Activated CD8-positive, alpha-beta memory T cell treated with anti-CD3 and anti-CD28 coated beads, Interleukin-2, amount 50 U/mL, for 4 hours (primary cell): ENCODE measurements around the gene IL31.
"Not testable (repeated sequence)": the region's sequence is repeated elsewhere in the genome, so short reads cannot be mapped to it uniquely, and the experiment has no call there.

Experiments used
- DNase-seq: peaks from one replicate; pipeline ENCODE4 v3.0.0-alpha.2; 2020

The IL31 gene

DNA sequence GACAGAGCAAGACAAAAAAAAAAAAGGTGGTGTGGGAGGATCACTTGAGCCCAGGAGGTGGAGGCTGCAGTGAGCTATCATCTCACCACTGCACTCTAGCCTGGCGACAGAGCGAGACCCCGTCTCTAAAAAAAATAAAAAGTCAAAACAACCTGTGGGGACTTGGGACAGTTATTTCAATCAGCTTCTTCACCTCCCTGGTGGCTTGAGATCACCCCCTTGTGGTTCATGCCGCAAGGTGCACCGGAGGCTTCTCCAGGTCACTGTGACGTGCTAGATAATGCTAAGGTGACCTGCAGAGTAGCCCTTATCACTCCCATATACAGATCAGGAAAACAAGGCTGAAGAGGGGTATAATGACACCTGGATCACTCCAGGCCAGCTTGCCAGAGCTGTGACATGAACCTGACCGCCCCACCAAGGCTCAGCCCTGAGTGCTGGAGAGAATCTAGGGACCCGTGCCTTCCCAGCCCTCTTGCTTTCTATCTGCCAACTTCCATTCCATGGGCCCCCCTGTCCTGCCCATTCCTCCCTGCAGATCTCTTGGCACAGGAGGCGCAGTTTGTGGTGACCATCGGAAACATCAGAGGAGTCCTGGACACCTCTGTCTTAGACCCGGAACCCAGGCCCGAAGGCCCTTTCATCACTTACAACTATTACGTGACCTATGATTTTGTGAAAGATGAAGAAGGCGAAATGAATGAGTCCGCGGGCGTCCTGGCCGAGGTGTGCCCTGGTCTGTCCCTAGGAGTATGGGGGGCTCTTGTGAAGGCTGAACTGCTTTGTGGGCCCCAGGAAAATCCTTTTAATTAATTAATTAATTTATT lies 17.0 kb upstream of the IL31 start:
- peak; percentile 69 for DNase-seq

DNA sequence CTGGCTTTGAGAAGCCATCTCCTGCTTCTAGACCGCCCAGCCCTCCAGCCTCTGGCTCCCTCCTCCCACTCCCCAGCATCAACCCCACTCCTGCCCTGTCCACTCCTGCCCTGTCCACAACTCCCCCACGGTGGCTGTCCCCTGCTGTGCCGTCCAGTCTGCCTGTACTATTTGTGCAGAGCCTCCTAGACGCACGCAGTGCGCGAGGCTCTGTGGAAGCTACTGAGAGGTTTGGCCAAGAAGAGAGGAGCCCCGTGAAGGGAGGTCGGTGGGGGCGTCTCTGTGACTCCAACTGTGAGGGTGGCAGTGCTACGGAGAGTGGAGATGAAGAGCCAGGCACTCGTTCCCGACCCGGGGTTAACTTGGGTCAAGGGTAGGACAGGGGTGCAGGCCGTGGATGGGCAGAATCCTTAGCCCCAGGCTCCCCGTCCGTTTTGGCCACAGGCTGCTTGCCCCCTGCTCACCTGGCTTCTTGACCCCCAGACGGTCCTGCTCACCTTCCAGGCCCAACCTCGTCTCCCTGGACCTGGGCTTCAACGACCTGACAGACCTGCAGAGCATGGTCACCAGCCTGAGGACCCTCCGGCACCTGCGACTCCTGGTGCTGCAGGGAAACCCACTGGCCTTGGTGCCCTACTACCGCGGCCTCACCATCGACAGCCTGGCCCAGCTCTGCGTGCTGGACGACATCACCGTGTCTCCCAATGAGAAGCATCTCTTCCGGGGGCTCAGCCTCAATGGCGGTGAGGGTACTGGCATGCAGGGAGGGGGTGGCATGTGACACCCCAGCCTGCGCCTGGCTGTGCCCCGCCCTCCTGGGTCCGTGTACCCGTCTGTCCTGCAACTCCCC lies 15.8 kb upstream of the IL31 start:
- no peak for DNase-seq

DNA sequence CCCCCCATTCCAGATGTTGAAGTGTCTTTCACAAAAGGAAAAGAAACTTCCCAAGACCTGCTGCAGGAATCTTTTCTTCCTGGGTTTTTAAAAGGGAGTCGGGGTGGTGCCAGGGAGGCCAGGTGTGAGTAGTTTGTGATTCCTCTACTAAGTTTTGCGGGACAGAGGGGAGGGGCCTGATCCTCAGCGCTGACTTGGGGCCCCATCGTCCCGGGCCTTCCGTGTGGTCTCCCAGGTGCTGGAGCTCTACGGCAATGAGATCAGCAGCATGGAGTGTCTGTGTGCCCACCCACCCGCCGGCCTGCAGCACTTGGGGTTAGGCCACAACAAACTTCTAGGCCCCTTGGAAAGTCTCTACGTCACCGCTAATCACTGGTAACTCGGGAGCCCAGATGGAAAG lies 13.4 kb upstream of the IL31 start:
- DNase-seq: no peak

GRCh38 chr12:122185494-122186082 lies 11.6 kb upstream of the IL31 start:
- DNase-seq: no peak

DNA sequence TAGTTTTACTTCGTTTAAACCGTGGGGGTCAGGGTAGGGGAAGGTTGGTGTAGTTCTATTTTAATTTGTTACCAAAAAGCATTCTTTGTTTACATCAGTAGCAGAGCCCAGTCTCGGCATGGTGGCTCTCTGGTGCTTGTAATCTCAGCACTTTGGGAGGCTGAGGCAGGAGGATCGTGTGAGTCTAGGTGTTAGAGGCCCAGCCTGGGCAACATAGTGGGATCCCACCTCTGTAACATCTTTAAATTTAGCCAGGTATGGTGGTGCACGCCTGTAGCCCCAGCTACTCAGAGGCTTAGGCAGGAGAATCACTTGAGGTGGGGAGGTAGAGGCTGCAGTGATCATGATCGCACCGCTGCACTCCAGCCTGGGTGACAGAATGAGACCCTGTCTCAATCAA lies 11.1 kb upstream of the IL31 start:
- DNase-seq: no peak

- DNase-seq: no peak
Measured at GRCh38 chr12:122184517-122184916, 10.5 kb upstream of the IL31 start.

- DNase-seq: no peak
Measured at GRCh38 chr12:122183588-122183940, 9.5 kb upstream of the IL31 start.

- peak; percentile 32 for DNase-seq
Measured at GRCh38 chr12:122182887-122183587, 9.0 kb upstream of the IL31 start, which contains the start of gene LRRC43. LRRC43 (plus strand) TSS chr12:122183123; CDS start chr12:122183145, 22 bp downstream.

GRCh38 chr12:122176473-122176872 lies 2.5 kb upstream of the IL31 start:
- DNase-seq: not testable (repeated sequence)

DNA sequence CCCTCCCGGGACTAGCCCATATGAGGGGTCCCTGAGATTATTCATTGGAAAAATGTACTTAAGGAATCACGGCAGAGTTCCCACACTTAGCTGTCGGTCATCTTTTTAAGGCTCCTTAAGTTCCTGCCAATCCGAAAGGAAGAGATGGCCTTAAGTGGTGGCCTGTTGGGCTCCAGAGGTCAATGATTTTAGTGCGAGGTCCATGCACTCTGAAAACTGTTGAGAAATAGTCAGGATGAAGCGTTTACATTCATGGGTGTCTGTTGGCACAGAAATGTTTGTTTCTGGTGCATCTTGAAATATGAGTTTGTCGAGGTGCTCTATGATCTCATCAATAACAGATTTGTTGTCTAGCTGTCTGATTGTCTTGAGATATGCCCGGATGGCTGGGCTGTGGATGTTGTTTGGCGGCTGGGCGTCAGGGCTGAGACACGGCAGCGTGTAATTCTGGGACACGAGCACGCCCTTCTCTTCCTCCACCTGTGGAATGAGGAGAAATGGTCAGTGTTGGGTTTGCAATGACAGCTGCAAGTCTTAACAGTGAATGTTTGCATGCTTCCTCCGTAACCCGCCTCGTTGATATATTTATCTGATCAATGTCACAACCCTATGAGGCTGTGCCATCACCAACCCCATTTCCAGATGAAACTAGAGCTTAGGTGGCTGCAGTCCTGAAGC lies 1.6 kb downstream of the IL31 start:
- DNase-seq: no peak

GRCh38 chr12:122171399-122171798 lies 2.6 kb downstream of the IL31 start:
- DNase-seq: no peak

- no peak for DNase-seq
Measured at GRCh38 chr12:122168492-122168891, 5.5 kb downstream of the IL31 start.

- DNase-seq: no peak
Measured at GRCh38 chr12:122167356-122167925, 6.6 kb downstream of the IL31 start.

GRCh38 chr12:122166422-122167349 lies 7.3 kb downstream of the IL31 start:
- DNase-seq: peak; percentile 30

DNA sequence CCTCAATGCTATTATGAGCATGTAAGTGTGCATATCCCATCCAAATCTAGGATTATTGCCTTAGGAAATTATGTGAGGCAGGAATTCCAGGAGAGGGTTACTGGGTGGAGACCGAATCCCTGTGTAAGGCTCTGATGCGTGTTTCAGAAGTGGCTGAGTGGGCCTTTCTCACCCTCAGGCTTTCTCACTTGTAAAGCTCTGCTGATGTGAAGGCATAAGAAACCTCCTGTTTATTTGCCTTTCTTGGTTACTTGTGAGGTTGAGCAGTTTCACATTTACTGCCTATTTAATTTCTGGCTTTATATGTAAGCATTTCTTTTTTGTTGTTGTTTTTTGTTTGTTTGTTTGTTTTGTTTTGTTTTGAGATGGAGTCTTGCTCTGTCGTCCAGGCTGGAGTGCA lies 11.0 kb downstream of the IL31 start:
- no peak for DNase-seq

DNA sequence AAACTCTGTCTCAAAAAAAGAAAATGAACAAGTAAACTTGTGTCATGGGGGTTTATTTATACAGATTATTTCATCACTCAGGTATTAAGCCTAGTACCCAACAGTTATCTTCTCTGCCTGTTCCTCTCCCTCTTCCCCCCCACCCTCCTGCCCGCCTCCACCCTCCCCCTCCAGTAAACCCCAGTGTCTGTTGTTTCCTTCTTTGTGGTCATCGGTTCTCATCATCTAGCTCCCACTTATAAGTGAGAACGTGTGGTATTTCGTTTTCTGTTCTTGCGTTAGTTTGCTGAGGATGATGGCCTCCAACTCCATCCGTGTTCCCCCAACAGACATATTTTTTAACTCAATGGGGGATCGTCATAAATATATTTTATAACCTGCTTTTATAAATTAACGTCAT lies 12.3 kb downstream of the IL31 start:
- no peak for DNase-seq

GRCh38 chr12:122160761-122161160 lies 13.3 kb downstream of the IL31 start:
- no peak for DNase-seq

GRCh38 chr12:122159882-122160281 lies 14.1 kb downstream of the IL31 start:
- no peak for DNase-seq

DNA sequence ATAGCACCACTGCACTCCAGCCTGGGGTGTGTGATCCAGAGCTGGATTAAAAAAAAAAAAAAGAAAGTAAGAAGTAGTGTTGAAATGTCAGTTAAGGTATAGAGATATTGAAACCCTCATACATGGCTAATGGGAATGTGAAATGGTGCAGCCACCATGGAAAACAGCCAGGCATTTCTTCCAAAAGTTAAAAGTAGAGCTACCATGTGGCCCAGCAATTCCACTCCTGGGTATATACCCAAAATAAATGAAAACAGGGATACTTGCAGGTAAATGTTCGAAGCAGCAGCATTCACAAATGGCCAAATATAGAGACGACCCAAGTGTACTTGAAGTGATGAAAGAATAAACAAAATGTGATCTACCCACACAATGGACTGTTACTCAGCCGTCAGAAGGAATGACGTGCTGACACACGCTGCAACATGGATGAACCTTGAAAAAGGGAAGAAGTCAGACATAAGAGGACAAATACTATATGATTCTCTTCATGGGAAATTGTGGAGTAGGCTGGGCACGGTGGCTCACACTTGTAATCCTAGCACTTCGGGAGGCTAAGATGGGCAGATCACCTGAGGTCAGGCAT lies 15.2 kb downstream of the IL31 start:
- DNase-seq: no peak

DNA sequence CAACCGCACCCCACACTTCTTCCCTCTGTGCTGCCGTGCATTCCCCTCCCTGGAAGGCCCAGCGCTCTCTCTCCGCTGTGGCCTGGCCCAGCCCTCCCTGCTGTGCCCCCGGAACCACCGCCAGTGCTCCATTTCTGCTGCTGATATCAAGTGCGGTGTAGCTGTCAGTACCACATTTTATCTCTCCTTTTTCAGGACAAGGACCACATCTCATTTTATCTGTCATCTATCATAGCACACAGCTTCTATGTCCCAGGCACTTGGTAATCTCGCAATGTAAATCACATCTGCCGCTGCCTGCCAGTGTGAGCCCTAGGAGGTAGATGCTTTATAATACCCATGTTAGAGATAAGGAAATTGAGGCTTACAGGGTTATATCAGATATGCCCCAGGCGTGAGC lies 18.3 kb downstream of the IL31 start:
- no peak for DNase-seq

DNA sequence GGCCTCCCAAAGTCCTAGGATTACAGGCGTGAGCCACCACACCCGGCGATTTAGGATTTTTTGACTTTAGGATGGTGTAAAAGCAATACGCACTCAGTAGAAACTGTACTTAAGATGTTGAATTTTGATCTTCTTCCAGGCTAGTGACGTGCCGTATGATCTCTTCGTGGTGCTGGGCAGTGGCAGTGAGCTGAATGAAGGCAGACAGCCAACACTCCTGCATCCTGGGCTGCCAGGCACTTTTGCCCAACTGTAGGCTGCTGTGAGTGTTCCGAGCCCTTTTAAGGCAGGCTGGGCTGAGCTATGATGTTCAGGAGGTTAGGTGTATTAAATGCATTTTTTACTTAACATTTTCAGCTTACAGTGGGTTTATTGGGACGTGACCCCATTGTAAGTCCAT lies 21.3 kb downstream of the IL31 start:
- DNase-seq: no peak
